Hippocampal formation (tissue), 2 donors: ENCODE measurements around the gene IFRD2.

Source experiments
- DNase-seq, 2 donors: peaks; one replicate each; lab custom pipeline; 2025; lab: John Stamatoyannopoulos, UW

The IFRD2 gene

GRCh38 chr3:50292159-50293078 lies at the start of gene IFRD2:
Gene IFRD2, minus strand, starts transcription at chr3:50292429. Its CDS starts 155 bp downstream, at chr3:50292274.
- DNase-seq, result peak; percentile 97 to 98

- DNase-seq, result no peak
Measured at GRCh38 chr3:50341537-50341936, 49.3 kb upstream of the IFRD2 start.

GRCh38 chr3:50340448-50341329 lies 48.5 kb upstream of the IFRD2 start, which contains the start of gene RASSF1:
Gene RASSF1, minus strand, starts transcription at chr3:50340836. Its CDS starts 31 bp downstream, at chr3:50340805.
- DNase-seq, result peak in 1 of 2 donors; percentile 25

- DNase-seq, result no peak
Measured at GRCh38 chr3:50340147-50340447, 47.9 kb upstream of the IFRD2 start.

- DNase-seq, result no peak
Measured at GRCh38 chr3:50339485-50340146, 47.4 kb upstream of the IFRD2 start.

GRCh38 chr3:50338965-50339364 lies 46.7 kb upstream of the IFRD2 start:
- no peak for DNase-seq

GRCh38 chr3:50337175-50337861 lies 45.1 kb upstream of the IFRD2 start:
- peak; percentile 94 to 97 for DNase-seq

GRCh38 chr3:50336452-50337174 lies 44.4 kb upstream of the IFRD2 start:
- DNase-seq, result no peak

GRCh38 chr3:50334339-50335075 lies 42.3 kb upstream of the IFRD2 start:
- DNase-seq, result no peak

- no peak for DNase-seq
Measured at GRCh38 chr3:50333744-50334328, 41.6 kb upstream of the IFRD2 start.

- DNase-seq, result no peak
Measured at GRCh38 chr3:50331364-50331907, 39.2 kb upstream of the IFRD2 start.

- DNase-seq, result no peak
Measured at GRCh38 chr3:50330330-50330729, 38.1 kb upstream of the IFRD2 start.

GRCh38 chr3:50327943-50328691 lies 35.9 kb upstream of the IFRD2 start, which contains the start of gene TUSC2:
Gene TUSC2, minus strand, starts transcription at chr3:50328223. Its CDS starts 124 bp downstream, at chr3:50328099.
- DNase-seq, result peak; percentile 94 to 95

GRCh38 chr3:50327129-50327528 lies 34.9 kb upstream of the IFRD2 start:
- no peak for DNase-seq

GRCh38 chr3:50326182-50326541 lies 33.9 kb upstream of the IFRD2 start:
- DNase-seq, result no peak

GRCh38 chr3:50325497-50326181 lies 33.4 kb upstream of the IFRD2 start:
- DNase-seq, result no peak

- DNase-seq, result no peak
Measured at GRCh38 chr3:50325113-50325480, 32.9 kb upstream of the IFRD2 start.
